ENCODE results near the gene ABR.
"Not testable (repeated sequence)": the region's sequence is repeated elsewhere in the genome, so short reads cannot be mapped to it uniquely, and the experiment has no call there.

The ABR gene

DNA sequence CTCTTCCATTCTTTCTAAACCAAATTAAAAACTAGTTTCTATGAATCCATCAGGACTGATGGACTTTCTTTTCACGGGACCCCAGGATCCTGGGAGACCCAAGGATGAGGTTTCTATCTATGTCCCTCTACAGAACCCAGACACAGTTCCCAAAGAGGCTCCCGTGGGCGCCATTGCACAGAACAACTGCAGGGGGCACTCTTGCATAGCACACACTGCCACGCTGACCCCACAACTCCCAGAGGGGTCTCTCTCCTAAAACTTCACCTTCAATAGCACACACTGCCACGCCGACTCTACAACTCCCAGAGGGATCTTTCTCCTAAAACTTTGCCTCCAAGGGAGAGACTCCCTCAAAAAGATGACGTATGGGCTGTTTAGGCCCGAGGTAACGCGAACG lies 9.0 kb downstream of the ABR start:
- no peak for DNase-seq

DNA sequence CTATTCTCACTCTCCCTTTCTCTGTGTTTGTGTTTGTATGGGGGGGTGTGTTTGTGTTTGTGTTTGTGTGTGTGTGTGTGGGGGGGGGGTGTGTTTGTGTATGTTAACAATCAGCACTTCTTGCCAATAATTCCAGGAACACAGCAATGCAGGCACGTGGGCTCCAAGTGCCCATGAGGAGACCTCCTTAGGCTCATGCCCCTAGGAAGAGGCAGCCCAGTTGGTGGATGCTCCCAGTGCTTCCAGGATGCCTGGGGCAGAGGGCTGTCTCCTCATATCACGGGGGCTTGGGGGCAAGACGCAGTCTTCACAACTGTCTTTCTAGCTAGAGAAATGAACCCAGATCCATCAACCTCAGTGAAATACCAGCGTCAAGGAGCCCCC lies 9.9 kb downstream of the ABR start:
- no peak for DNase-seq

DNA sequence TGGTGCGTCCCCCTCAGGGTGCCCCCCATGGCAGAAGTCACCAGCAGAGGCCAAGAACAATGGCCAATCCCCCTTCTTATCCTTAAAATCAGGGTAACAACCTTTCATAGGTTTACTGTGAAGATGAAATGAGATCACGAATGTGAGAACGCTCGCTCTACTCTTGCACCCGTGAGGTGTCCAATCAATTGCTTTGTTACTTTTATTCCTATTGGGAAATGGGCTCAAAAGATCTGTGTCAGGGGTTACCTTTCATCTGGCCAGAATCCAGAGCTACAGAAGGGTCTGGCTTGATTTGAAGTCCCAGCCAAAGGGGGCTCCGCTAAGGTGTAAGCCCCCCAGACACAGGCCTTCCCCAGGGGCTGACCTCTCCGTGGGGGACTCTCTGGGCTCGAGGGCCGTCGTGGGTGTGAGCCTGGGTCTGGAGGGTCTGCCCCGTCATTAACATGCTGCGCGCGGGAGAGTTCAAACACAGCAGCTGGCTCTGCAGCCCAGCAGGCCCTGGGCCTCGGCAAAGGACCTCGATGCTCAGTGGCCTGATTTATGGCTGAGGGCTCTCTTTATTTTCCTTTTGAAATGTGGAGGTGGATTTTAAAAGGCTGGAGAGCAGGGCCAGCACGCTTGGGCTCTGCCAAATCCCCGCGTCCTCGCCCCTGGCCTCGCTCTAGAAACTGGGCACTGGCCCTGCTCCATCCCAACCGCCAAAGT lies 10.4 kb downstream of the ABR start:
- DNase-seq, result no peak

DNA sequence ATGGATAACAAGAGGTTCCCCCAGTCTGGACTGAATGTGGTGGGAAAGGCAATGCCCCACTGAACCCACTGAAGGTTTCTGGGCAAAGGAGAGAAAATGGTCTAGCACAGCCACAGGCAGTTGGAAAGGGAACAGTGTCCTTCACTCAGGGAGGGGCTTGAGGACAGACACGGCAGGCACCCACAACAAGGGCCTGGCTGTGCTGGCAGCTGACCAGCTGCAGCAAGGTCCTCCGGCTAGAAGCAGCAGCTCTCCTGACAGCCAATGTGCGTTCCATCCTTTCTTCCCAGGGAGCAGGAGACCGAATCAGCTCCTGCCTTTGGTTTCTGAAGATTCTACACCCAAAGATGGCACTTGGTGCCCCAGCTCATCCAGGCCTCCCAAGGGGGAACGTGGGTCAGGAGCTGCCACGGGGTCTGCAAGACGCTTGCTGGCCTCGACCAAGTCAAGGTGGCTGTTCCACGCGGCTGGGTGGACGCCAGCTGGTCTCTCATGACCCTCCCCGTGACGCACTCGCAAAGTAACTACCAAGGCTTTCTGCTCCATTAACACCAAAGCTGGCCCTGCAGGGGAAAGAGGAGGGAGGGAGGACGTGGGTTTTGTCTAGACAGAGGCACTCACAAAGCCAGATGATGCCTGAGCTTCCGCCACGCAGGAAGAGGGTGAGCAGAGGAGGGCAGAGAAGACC lies 11.1 kb downstream of the ABR start:
- no peak for DNase-seq

DNA sequence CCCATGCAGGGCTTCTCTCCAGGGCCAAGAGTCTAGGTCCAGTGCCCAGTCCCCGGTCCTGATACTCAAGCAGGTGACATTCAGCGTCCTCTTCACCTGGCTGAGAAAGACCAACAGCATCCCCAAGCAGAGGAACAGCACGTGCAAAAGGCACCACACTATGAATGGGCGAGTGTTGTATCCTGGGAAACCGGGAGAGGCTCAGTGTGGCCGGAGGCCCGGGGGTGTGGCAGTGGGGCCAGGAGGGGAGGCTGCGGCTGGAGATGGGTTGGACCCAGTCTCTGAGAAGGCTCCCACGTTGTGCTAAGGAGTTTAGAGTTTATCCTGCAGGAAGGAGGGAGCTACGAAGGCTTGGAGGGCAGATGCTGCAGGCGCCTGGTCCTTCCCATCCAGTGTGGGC lies 13.5 kb downstream of the ABR start:
- DNase-seq, result no peak

DNA sequence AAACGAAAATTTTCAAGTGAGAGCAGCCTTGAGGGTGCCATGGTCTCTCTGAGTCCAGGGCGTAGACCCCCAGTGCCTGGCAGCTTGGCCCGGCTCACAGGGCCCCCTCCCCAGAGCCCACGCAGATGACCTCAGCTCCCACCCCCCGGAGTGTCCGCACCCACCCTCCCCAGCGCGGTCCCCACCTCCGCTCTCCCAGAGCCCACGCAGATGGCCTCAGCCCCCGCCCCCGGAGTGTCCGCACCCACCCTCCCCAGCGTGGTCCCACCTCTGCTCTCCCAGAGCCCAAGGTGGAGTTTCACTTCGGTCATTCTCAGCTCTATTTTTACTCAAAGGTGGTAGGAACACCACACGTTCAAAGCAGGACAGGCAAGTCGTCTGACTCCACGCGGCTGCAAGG lies 13.9 kb downstream of the ABR start:
- DNase-seq, result no peak

DNA sequence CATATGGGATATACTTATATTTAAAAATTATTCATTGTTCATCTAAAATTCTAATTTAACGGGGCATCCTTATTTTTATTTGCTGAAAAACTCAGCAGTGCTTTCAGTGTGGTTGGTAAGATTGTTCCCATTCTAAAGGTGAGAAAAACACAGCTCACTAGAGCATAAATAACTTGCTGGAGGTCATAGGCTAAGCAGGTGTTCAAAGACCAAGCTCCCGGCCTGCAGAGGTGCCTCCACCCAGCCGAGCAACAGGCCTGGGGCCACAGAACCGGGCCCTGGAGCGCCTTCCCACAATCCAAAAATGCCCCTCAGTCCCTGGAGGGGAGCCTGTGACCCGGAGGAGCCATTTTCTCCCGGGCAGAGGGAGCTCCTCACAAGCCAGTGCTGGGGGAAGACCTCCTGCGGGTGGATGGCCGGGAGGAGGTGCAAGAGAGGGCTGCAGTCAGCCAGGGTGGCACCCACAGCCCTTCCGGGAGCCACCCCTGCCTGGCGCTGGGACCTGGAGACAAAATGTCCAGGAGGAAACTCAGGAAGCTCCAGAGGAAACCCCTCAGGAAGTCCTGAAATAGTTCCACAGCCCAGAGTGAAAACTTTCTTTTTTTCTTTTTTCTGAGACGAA lies 14.7 kb downstream of the ABR start:
- DNase-seq, result no peak

DNA sequence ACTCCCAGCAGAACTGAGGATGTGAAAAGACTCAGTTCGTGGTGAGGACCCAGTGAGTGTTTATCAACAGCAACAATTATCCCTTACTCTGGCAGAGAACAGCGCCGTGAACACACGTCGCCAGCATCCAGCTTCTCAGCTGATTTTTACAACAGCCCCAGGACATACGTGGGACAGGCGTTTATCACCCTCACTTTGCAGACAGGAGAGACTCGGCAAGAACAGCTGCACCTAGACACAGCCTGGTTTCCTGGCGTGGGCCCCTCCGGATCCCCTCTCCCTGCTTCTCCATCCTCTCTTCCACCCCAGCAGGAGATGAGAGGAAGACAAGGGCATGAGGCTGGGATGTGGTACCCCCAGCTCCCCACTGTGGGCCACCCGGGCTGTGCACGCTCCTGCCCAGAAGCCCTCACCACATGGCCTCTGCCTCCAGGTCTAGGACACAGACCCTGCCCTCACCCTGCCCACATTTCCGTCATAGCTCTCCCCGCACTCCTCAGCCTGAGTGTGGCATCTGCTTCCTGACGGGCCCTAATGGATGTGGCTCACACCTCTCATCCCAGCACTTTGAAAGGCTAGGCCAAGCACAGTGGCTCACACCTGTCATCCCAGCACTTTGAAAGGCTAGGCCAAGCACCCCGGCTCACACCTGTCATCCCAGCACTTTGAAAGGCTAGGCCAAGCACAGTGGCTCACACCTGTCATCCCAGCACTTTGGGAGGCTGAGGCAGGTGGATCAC lies 17.5 kb downstream of the ABR start:
- DNase-seq, result no peak

DNA sequence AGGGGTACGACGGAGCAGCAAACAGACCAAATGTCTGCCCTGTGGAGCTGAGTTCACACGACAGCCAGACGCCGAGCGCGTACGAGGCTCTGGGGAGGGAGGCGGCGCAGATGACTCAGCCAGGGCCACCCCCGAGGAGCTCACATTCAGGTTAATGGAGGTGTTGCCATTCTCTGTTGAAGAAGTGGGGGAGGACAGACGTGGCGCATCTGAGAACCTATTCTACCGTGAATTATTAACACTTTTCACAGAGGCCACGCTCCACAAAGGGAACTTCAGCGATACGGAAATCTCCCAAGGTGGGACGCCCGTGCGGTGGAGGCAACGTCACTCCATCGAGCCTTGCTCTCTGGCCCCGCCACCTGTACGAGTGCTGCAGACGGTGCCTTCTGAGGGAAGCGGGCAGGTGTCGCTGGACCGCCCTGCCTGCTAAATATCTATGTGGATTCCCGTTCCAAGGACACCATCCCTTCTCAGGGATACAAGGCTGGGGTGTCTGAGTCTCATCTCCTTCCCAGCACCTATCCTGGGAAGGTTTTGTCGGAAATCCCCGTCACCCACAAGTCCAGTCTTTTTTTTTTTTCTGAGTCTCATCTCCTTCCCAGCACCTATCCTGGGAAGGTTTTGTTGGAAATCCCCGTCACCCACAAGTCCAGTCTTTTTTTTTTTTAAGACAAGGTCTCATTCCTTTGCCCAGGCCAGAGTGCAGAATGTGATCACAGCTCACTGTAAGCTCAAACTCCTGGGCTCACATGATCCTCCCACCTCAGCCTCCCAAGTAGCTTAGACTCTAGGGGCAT lies 19.0 kb downstream of the ABR start:
- DNase-seq, result no peak

DNA sequence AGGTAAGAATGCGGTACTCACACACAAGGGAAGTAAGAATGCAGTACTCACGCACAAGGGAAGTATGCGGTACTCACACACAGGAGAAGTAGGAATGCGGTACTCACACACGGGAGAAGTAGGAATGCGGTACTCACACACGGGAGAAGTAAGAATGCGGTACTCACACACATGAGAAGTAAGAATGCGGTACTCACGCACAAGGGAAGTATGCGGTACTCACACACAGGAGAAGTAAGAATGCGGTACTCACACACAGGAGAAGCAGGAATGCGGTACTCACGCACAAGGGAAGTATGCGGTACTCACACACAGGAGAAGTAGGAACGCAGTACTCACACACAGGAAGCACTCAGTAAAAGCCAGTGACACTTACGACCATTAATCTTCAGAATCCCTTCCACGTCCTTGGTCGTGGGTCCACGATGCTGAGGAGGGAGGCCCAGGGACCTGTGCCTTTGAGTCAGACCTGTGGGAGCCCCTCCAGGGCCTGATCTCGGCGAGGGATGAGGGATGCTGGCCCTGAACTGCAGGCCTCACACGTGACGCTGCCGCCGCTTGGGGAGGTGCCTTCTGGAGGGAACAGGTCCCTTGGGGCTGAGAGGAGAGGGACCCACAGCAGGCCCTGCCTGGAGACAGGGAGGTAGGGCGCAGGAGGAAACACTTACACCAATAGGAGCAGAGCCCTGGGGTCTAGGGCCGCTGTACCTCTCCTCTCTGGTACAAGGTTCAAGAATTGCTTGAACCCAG lies 20.2 kb downstream of the ABR start:
- no peak for DNase-seq

DNA sequence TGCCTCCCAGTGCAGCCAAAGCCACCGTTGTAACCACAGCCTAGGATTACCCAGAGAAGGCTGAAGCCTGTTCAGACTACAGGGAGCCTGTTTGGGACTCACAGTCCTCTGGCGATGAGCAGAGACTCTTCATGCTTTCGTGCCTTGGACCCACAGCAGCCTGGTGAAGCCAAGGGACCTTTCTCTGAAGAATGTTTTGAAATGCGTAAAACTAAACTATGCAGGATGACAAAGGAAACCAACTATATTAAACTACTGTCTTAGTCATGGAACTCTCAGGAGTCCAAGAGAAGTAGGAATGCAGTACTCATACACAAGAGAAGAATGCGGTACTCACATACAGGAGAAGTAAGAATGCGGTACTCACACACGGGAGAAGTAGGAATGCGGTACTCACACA lies 20.9 kb downstream of the ABR start:
- no peak for DNase-seq

DNA sequence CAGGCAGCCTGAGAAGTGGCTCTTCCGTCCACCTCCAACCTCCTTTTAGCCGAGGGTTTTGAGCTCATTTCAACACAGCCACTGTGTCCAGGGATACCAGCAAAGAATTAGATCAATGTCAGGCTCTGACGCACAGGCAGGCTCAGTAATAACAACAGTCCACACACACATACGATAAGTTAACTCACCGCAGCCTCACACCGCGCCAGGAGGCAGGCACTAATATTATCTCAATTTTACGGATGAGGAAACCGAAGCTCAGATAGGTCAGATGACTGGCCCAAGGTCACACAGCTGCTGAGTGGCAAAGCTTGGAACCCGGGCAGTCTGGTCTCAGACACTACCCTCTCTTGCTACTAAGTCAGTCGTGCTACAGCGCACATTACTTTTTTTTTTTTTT lies 22.9 kb downstream of the ABR start:
- no peak for DNase-seq

DNA sequence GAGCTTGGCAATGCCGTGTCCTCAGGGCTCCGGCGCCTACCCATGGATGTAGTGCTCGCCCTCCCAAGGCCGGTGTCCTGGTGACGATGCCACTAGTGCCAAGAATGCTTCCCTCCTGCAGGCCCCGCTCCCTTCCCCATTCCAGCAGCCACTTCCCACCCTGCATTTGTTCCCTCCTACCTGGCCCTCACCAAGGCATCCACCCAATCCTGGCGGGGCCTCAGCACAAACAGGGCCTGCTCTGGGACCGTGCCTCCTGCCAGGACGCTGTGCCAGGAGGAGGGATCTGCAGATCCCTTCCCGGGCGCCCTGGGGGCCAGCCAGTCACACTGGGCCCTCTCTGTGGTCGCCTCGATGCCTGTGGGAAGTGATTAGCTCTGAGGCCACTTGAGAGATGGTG lies 25.1 kb downstream of the ABR start:
- no peak for DNase-seq

DNA sequence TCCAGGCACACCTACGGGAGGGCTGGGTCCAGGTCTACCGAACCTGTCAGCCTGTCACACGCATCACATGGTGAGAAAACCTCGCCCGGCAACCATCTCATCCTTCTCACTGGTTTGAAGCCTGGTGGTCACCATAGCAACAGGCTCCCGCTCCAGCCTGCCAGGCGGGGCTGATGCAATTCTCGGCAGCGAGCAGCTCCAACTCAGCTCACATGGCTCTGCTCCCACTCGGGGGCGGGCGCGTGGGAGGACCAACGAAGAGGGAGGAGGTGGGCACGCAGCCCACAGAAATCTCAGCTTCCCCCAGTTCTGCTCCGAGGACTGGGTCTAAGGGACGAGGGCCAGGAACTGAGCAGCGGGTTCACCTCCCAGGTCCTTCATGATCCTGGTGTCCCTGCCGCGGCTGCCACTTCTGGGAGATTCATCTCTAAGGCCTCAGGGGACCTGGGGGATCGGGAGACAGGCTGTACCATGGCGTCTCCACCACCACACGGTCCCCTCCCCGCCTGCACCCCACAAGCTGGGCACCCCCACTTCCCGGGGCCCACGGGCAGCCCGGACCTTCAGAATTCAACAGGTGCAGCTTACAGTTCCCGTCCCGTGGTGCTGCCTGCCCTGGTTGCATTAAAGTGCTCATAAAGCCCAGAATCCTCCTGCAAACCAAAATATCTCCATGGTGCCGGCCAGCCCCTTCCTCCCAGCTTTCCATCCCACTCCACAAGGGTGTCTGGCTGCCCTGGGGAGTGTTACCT lies 25.8 kb downstream of the ABR start:
- no peak for DNase-seq

DNA sequence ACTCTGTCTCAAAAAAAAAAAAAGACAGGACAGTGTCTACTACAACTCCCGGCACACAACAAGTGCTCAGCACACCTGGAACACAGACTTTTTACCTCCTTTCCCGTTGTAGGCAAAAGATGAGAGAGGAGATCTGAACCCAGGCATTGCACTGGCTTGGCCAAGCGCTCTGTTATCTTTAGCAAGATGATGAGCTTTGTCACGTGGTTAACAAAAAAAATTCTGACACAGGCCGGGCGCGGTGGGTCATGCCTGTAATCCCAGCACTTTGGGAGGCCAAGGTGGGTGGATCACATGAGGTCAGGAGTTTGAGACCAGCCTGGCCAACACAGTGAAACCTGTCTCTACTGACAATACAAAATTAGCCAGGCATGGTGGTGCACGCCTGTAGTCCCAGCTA lies 27.2 kb downstream of the ABR start:
- not testable (repeated sequence) for DNase-seq

DNA sequence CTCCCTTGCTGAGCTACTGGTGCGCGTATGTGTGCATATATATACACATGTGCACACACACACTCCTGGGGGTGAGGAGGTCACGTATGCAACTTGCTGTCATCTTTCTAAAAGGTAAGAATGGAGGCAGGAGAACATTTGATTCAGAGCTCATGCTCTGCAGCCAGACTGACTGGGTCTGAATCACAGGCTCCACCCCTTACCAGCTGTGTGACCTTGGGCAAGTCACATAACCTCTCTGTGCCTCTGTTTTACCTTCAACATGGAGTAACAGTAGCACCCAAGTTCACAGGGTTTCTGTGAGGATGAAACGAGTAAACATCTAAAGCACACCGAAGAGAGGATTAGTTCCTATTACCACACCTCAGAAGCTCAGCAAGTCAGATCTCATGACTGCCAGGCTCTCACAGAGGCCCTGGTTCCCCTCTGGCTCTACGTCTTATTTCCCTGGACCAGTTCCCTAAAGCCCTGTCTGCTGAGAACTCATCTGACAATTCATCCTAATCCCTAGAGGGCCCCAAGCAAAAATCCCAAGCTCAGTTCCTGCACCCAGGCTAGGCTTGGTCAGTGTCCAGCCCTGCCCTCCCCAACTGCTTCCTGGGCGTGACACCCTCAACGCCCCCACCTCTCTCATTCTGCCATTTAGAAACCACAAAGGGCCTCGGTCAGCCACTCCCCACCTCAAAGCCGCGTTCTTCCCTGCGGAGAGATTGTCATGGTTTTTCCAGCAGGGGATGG lies 28.7 kb downstream of the ABR start:
- DNase-seq, result no peak

DNA sequence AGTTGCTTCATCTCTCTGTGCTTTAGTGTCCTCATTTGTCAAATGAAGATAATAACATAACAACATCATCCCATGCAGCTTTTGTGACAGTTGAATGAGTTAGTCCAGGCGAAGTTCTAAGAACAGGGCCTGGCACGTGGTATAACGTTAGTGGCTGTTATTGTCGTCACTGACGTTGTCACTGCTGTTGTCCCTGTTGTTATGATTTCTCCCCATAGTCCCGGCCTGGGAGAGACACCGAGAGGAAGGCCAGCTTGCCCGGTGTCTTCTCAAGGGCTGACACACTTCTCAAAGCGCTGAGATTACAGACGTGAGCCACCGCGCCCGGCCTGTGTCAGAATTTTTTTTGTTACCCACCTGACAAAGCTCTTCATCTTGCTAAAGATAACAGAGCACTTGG lies 29.9 kb downstream of the ABR start:
- no peak for DNase-seq

DNA sequence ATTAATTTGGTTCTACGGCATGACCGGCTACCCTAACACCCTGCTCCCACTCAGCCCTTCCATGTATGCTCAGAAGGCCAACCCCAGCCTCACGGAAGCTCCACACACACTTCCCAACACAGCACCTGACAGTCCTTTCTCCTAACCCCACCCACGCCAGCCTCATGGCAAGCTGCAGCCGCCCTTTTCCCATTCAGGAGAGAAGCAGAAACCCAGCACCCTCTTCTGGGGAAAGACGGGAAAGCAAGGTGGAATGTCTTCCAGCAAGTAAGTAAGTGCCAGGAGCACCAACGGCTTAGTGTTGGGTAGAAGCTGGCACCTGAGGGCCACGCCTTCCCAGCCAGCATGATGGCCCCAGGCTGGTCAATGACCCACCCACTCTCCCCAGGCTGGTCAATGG lies 32.1 kb downstream of the ABR start:
- DNase-seq, result no peak

DNA sequence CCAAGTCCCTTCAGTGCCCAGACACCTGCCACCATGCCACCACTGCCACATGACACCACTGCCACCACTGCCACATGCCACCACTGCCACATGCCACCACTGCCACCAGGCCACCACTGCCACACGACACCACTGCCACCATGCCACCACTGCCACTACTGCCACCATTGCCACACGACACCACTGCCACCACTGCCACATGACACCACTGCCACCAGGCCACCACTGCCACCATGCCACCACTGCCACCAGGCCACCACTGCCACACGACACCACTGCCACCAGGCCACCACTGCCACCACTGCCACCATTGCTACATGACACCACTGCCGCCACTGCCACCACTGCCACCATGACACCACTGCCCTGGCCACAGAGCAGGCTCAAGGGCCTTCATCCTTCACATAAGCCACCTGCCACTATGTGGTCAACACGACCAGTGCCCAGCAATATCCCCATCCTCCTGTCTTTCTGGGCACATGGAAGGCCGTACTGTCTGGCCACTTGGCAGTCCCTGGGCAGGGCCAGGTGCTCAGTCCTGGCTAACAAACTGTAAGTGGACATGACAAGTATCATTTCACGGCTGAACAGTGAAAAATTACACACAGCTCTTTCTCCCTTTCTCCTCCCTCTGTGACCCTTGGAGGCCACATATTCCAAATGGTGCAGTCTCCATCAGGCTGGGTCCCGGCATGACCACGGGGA lies 33.1 kb downstream of the ABR start:
- DNase-seq, result no peak
